Liver (tissue), 9 donors: ENCODE measurements around the gene PARD3B. TPM values are rescaled to one million over a fixed set of nuclear protein-coding genes. Genes with fewer than 3 reads are reported as not detected.

ENCODE experiments used
- DNase-seq: peaks from one replicate; pipeline ENCODE4 v3.0.0-alpha.2; 2017; ENCODE audit warnings: low spot score
- H3K27ac ChIP-seq, 2 donors: one replicate each; pipeline ENCODE4 v1.7.0; 2013; ENCODE audit warnings: inconsistent platforms in 2 of 2, low read length in 2 of 2, control low read depth in 1 of 2, low read depth in 1 of 2, mild to moderate bottlenecking in 1 of 2
- H3K27me3 ChIP-seq, 4 donors: one replicate each; pipeline versions ENCODE4 v1.6.1 to v1.7.0; 2013; ENCODE audit warnings: low read length in 3 of 4, inconsistent platforms in 1 of 4, mild to moderate bottlenecking in 1 of 4, moderate library complexity in 1 of 4; ENCODE audit not compliant: control insufficient read depth in 4 of 4, insufficient read depth in 4 of 4
- H3K36me3 ChIP-seq, 4 donors: one replicate each; pipeline versions ENCODE4 v1.6.1 to v1.7.0; 2013; ENCODE audit warnings: low read length in 3 of 4, mild to moderate bottlenecking in 3 of 4, low read depth in 1 of 4, moderate library complexity in 1 of 4; ENCODE audit not compliant: control insufficient read depth in 4 of 4, insufficient read depth in 3 of 4
- H3K4me1 ChIP-seq, 4 donors: one replicate each; pipeline versions ENCODE4 v1.6.1 to v1.7.0; 2013; ENCODE audit warnings: low read length in 3 of 4, mild to moderate bottlenecking in 3 of 4, moderate library complexity in 1 of 4; ENCODE audit not compliant: control insufficient read depth in 4 of 4, insufficient read depth in 4 of 4
- H3K4me3 ChIP-seq, 3 donors: one replicate each; pipeline versions ENCODE4 v1.6.1 to v1.7.0; 2013; ENCODE audit warnings: low read length in 3 of 3, control low read depth in 1 of 3, low read depth in 1 of 3, mild to moderate bottlenecking in 1 of 3
- H3K9ac ChIP-seq, 2 donors: one replicate each; pipeline ENCODE4 v1.7.0; 2013; ENCODE audit warnings: low read length in 2 of 2, mild to moderate bottlenecking in 2 of 2, moderate library complexity in 2 of 2, control low read depth in 1 of 2, low read depth in 1 of 2
- H3K9me3 ChIP-seq, 4 donors: one replicate each; pipeline versions ENCODE4 v1.6.1 to v1.7.0; 2013; ENCODE audit warnings: low read length in 3 of 4; ENCODE audit not compliant: control insufficient read depth in 4 of 4
- ATF3 ChIP-seq: IDR thresholded peaks from 2 replicates; pipeline ENCODE4 v1.6.1; 2016; ENCODE audit warnings: antibody characterized with exemption
- EGR1 ChIP-seq, 2 donors: IDR thresholded peaks; 2 replicates each; pipeline ENCODE4 v1.6.1; 2016 to 2018; ENCODE audit warnings: antibody characterized with exemption in 2 of 2, low read depth in 2 of 2
- FOXA1 ChIP-seq: IDR thresholded peaks from 2 replicates; pipeline ENCODE4 v1.6.1; 2016; ENCODE audit warnings: antibody characterized with exemption
- FOXA2 ChIP-seq: IDR thresholded peaks from 2 replicates; pipeline ENCODE4 v1.6.1; 2016; ENCODE audit warnings: antibody characterized with exemption
- GABPA ChIP-seq, 2 donors: IDR thresholded peaks in 1 of 2; conservative IDR thresholded peaks in 1 of 2; 2 replicates each; pipeline ENCODE4 v1.6.1; 2016; ENCODE audit warnings: antibody characterized with exemption in 2 of 2, mild to moderate bottlenecking in 1 of 2, moderate library complexity in 1 of 2
- HNF4A ChIP-seq, 2 donors: conservative IDR thresholded peaks; 2 replicates each; pipeline ENCODE4 v1.6.1; 2016; ENCODE audit warnings: antibody characterized with exemption in 2 of 2, mild to moderate bottlenecking in 2 of 2
- HNF4G ChIP-seq: IDR thresholded peaks from 2 replicates; pipeline ENCODE4 v1.6.1; 2016; ENCODE audit warnings: antibody characterized with exemption
- JUND ChIP-seq, 2 donors: IDR thresholded peaks; 2 replicates each; pipeline ENCODE4 v1.6.1; 2016; ENCODE audit warnings: antibody characterized with exemption in 2 of 2
- MAX ChIP-seq: IDR thresholded peaks from 2 replicates; pipeline ENCODE4 v1.6.1; 2016; ENCODE audit warnings: antibody characterized with exemption
- NR2F2 ChIP-seq: IDR thresholded peaks from 2 replicates; pipeline ENCODE4 v1.6.1; 2016; ENCODE audit warnings: antibody characterized with exemption
- RAD21 ChIP-seq, 2 donors: IDR thresholded peaks; 2 replicates each; pipeline ENCODE4 v1.6.1; 2016; ENCODE audit warnings: antibody characterized with exemption in 2 of 2, mild to moderate bottlenecking in 2 of 2
- RXRA ChIP-seq, 2 donors: IDR thresholded peaks; 2 replicates each; pipeline ENCODE4 v1.6.1; 2017 to 2018; ENCODE audit warnings: antibody characterized with exemption in 2 of 2, mild to moderate bottlenecking in 1 of 2
- SP1 ChIP-seq: IDR thresholded peaks from 2 replicates; pipeline ENCODE4 v1.6.1; 2018; ENCODE audit warnings: antibody characterized with exemption, mild to moderate bottlenecking
- TAF1 ChIP-seq: conservative IDR thresholded peaks from 2 replicates; pipeline ENCODE4 v1.6.1; 2016; ENCODE audit warnings: antibody characterized with exemption, mild to moderate bottlenecking
- YY1 ChIP-seq: IDR thresholded peaks from 2 replicates; pipeline ENCODE4 v1.6.1; 2016; ENCODE audit warnings: antibody characterized with exemption, mild to moderate bottlenecking
- ZBTB33 ChIP-seq: IDR thresholded peaks from 2 replicates; pipeline ENCODE4 v1.6.1; 2016; ENCODE audit warnings: antibody characterized with exemption
- WGBS: extraction: QIAGEN DNeasy Blood & Tissue Kit; methylation state at CpG from one replicate; pipeline ENCODE4 v1.1.7; 2013; 5-methylcytosine and 5-hydroxymethylcytosine counted together
- polyA plus RNA-seq, 2 donors: library from polyadenylated mRNA; stranded (reverse) in 1 of 2; unstranded in 1 of 2; fragments of 200-250 nt in 1 of 2; fragments of >200 nt in 1 of 2; fragmentation: Nextera tagmentation in 1 of 2; extraction: Ambion mirVana in 1 of 2; gene quantifications; one replicate each; pipeline versions ENCODE4 v1.2.1 to v1.2.3, GENCODE V29; 2013 to 2015
- total RNA-seq, 2 donors: library from RNA; depleted of rRNA; stranded (reverse); fragments of >200 nt; gene quantifications; one replicate each; pipeline ENCODE4 v1.2.3, GENCODE V29; 2014
- TF ChIP-seq, protein P1 (sequence below): IDR thresholded peaks from 2 replicates; pipeline ENCODE4 v1.6.1; 2016; ENCODE audit warnings: antibody characterized with exemption, mild to moderate bottlenecking
- TF ChIP-seq, protein P2 (sequence below): fragments of 150-350 bp; IDR thresholded peaks from 2 replicates; pipeline ENCODE4 v1.5.1; 2017; ENCODE audit warnings: improper control_type of control experiment, low read depth, low read length; ENCODE audit not compliant: missing input control
- donor health status: healthy.
- donor health status: healthy.
- donor health status: healthy.
- donor health status: healthy.
- donor health status: healthy.

PARD3B gene
- total and polyA plus RNA-seq, 4 donors, result 1.1 to 10.3 (median 3.7) TPM

DNA sequence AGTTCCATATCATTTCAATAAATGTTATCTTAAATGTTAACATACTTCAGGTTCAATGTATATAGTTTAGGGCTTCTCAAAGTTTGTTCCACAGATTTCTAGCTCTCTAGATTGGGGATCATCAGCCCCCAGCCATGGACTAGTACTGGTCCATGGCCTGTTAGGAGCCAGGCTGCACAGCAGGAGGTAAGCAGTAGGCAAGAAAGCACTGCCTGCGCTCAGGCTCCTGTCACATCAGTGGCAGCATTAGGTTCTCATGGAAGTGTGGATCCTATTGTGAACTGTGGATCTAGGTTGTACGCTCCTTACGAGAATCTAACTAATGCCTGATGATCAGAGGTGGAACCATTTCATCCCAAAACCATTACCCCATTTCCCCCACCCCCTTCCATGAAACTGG, 531.1 kb downstream of the PARD3B start:
- Histone ChIP-seq H3K36me3 (no peaks in the 10 kb centered on the region), H3K27me3 (no peaks in the 10 kb centered on the region), H3K4me1 (no peaks in the 10 kb centered on the region), H3K9me3 (no peaks in the 10 kb centered on the region), H3K27ac (no peak overlapping the region), H3K9ac (no peak overlapping the region), H3K4me3 (no peak overlapping the region)
- no peak for DNase-seq
- 98% methylated on average over 3 of the region's 3 CpGs for WGBS
- no peak for TF ChIP-seq MAX
- TF ChIP-seq NR2F2, result no peak
- TF ChIP-seq HNF4G, result no peak
- TF ChIP-seq TAF1, result no peak
- TF ChIP-seq RXRA (IDR thresholded peaks at IDR 0.05), result no peak
- no peak for TF ChIP-seq EGR1 (IDR thresholded peaks at IDR 0.05; ENCODE audit: low read depth in 2 of 2)
- no peak for TF ChIP-seq FOXA1
- TF ChIP-seq JUND (IDR thresholded peaks at IDR 0.05), result no peak
- TF ChIP-seq, protein P1, sequence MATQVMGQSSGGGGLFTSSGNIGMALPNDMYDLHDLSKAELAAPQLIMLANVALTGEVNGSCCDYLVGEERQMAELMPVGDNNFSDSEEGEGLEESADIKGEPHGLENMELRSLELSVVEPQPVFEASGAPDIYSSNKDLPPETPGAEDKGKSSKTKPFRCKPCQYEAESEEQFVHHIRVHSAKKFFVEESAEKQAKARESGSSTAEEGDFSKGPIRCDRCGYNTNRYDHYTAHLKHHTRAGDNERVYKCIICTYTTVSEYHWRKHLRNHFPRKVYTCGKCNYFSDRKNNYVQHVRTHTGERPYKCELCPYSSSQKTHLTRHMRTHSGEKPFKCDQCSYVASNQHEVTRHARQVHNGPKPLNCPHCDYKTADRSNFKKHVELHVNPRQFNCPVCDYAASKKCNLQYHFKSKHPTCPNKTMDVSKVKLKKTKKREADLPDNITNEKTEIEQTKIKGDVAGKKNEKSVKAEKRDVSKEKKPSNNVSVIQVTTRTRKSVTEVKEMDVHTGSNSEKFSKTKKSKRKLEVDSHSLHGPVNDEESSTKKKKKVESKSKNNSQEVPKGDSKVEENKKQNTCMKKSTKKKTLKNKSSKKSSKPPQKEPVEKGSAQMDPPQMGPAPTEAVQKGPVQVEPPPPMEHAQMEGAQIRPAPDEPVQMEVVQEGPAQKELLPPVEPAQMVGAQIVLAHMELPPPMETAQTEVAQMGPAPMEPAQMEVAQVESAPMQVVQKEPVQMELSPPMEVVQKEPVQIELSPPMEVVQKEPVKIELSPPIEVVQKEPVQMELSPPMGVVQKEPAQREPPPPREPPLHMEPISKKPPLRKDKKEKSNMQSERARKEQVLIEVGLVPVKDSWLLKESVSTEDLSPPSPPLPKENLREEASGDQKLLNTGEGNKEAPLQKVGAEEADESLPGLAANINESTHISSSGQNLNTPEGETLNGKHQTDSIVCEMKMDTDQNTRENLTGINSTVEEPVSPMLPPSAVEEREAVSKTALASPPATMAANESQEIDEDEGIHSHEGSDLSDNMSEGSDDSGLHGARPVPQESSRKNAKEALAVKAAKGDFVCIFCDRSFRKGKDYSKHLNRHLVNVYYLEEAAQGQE, result no peak
- no peak for TF ChIP-seq GABPA (IDR thresholded peaks at IDR 0.05 in 1 of 2, conservative IDR thresholded peaks at IDR 0.05 in 1 of 2)

- H3K27me3 ChIP-seq, result no peaks in the 10 kb centered on the region
- H3K4me3 ChIP-seq, result no peak overlapping the region
- H3K9ac ChIP-seq, result no peak overlapping the region
- 82% methylated on average over 3 of the region's 3 CpGs for WGBS
- TF ChIP-seq, protein P1, result no peak
- TF ChIP-seq MAX, result no peak
- no peak for TF ChIP-seq HNF4A (conservative IDR thresholded peaks at IDR 0.05)
- no peak for TF ChIP-seq JUND (IDR thresholded peaks at IDR 0.05)
- no peak for TF ChIP-seq RXRA (IDR thresholded peaks at IDR 0.05)
- no peak for TF ChIP-seq FOXA1
- no peak for TF ChIP-seq ZBTB33
- TF ChIP-seq ATF3, result no peak
- TF ChIP-seq SP1, result no peak
- no peak for TF ChIP-seq RAD21 (IDR thresholded peaks at IDR 0.05)
- TF ChIP-seq GABPA (IDR thresholded peaks at IDR 0.05 in 1 of 2, conservative IDR thresholded peaks at IDR 0.05 in 1 of 2), result no peak
- no peak for TF ChIP-seq FOXA2
- no peak for TF ChIP-seq YY1
- no peak for TF ChIP-seq HNF4G
- TF ChIP-seq NR2F2, result no peak
- TF ChIP-seq, protein P2, sequence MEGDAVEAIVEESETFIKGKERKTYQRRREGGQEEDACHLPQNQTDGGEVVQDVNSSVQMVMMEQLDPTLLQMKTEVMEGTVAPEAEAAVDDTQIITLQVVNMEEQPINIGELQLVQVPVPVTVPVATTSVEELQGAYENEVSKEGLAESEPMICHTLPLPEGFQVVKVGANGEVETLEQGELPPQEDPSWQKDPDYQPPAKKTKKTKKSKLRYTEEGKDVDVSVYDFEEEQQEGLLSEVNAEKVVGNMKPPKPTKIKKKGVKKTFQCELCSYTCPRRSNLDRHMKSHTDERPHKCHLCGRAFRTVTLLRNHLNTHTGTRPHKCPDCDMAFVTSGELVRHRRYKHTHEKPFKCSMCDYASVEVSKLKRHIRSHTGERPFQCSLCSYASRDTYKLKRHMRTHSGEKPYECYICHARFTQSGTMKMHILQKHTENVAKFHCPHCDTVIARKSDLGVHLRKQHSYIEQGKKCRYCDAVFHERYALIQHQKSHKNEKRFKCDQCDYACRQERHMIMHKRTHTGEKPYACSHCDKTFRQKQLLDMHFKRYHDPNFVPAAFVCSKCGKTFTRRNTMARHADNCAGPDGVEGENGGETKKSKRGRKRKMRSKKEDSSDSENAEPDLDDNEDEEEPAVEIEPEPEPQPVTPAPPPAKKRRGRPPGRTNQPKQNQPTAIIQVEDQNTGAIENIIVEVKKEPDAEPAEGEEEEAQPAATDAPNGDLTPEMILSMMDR, result no peak
- no peak for TF ChIP-seq TAF1
- no peaks in the 10 kb centered on the region for H3K36me3 ChIP-seq
- H3K4me1 ChIP-seq, result no peaks in the 10 kb centered on the region
- no peak overlapping the region for H3K27ac ChIP-seq
- H3K9me3 ChIP-seq, result no peaks in the 10 kb centered on the region
- no peak for DNase-seq
Observed at GRCh38 chr2:205077159-205077558, 531.9 kb downstream of the PARD3B start.
